ENCODE data around the gene ARMC12.
"Not testable (repeated sequence)": the region's sequence is repeated elsewhere in the genome, so short reads cannot be mapped to it uniquely, and the experiment has no call there.

Gene ARMC12, protein sequence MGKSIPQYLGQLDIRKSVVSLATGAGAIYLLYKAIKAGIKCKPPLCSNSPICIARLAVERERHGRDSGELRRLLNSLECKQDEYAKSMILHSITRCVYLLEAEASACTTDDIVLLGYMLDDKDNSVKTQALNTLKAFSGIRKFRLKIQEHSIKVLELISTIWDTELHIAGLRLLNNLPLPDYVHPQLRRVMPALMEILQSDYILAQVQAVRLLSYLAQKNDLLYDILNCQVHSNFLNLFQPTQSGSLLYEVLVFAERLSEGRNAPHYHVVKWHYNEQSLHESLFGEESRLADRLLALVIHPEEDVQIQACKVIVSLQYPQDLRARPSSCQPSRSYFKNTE

DNA sequence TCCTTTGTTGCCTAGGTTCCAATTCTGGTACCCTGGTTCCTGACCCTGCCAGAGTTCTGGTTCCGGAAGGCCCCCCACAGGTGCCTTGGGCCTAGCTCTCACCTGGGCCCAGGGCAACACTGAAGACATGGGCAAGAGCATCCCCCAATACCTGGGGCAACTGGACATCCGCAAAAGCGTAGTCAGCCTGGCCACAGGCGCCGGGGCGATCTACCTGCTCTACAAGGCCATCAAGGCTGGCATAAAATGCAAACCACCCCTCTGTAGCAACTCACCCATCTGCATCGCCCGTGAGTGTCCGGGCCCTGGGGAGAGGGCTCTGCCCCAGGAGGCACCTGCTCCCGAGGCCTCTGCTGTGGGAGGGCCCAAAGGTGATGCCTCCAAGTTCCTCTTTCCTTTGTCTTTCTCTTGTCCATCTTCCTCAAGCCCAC, at the start of gene ARMC12:
TSS of gene ARMC12 (plus strand) at position 51 of the 431 bp plus-strand sequence. CDS start at position 128, 77 bp downstream.
- H3K4me3 Mint-ChIP-seq: no peak within 1 kb of the TSS
- no peaks in the 10 kb centered on the region for H3K36me3 Mint-ChIP-seq
- no peaks in the 10 kb centered on the region for H3K27me3 Mint-ChIP-seq
- H3K27ac Mint-ChIP-seq: peak within 1 kb of the TSS; percentile 84
- H3K9me3 Mint-ChIP-seq (ENCODE audit: low read depth): no peaks in the 10 kb centered on the region
- H3K4me1 Mint-ChIP-seq (ENCODE audit: low read depth): peaks cover 46% of the 10 kb centered on the region

DNA sequence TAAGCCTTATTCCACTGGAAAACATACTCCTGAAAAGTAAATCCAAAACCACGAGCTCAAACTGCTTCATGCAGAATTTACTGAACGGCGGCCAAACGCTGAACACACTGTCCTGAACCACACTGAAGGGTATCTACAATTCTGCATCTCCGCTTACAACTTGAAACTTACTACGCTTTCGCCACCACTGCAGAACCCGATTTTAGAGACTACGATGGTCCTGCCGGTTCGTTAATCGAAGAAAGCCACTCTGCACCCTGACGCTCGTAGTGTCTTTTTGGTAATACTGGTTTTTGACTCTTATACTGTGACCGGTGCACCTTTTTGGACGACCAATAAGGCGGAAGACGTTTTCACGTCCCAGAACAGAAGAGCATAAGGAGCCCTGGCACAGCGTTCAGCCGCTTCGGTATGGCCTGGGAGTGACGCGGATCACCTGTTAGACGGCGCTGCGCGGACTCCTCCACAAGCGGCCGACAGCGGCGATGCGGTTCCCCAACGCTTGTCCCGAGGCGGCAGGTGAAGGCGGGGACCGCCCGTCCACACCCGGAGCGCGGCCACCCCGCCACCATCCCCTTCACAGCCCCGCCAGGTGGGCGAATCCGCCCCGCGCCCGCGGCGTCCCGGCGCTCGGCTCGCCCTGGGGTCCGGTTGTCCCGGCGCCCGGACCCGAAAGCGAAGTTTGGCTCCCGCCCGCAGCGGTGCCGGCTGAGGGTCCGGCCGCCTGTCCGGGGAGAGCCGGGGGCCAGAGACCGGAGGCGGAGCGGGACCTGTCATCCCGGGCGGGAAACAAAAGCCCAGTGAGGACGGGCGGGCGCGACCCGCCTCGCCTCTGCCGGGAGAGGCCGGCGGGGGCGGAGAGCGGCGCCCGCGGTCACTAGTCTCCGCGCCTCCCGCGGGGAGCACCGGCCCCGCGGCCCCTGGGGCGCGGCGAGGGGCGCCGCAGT, 48.9 kb upstream of the ARMC12 start:
- Mint-ChIP-seq H3K27me3 (no peaks in the 10 kb centered on the region), H3K27ac (peak overlapping the region; percentile 93), H3K4me3 (peak overlapping the region; percentile 99), H3K9me3 (ENCODE audit: low read depth) (no peaks in the 10 kb centered on the region), H3K36me3 (no peaks in the 10 kb centered on the region), H3K4me1 (ENCODE audit: low read depth) (peaks cover 22% of the 10 kb centered on the region)

DNA sequence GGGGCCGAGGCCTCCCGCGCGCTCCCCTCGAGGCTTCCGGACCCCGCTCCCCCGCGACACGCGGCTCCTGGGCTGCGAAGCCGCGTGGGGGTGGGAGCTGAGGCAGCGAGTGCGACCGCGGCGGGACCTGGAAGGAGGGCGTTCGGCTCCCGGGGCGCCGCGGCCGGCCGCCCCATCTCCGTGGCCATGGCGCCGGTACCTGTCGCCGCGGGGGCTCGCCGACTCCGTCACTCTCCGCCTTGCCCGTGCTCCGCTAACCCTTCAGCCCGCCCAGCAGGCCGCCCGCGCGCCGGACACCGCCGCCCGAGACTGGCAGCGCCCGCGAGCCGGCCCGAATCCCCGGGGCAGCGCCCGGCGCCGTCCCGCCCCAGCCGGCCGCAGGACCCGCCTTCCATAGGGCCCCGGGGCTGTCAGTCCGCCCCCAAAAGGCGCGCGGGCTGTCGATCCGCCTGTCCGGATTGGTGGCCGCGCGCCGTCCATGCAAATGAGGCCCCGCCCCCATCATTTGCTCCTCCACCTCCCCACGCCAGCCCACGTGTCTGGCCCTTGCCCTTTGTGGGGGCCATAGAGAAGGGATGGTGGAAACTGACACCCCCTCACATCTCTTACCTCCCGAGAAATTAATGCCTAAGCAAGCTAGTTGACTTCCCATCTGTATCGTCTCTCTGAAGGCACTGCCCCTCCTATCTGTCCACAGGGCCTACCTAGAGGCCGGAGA, 48.1 kb upstream of the ARMC12 start, which contains the start of gene FKBP5:
TSS of gene FKBP5 (minus strand) at position 311 of the 718 bp plus-strand sequence. CDS start 46,091 bp downstream, outside the sequence.
- Mint-ChIP-seq H3K4me3 (peak within 1 kb of the TSS; percentile 99), H3K36me3 (no peaks in the 10 kb centered on the region), H3K9me3 (ENCODE audit: low read depth) (no peaks in the 10 kb centered on the region), H3K27ac (peak within 1 kb of the TSS; percentile 93), H3K4me1 (ENCODE audit: low read depth) (peaks cover 22% of the 10 kb centered on the region), H3K27me3 (no peaks in the 10 kb centered on the region)

DNA sequence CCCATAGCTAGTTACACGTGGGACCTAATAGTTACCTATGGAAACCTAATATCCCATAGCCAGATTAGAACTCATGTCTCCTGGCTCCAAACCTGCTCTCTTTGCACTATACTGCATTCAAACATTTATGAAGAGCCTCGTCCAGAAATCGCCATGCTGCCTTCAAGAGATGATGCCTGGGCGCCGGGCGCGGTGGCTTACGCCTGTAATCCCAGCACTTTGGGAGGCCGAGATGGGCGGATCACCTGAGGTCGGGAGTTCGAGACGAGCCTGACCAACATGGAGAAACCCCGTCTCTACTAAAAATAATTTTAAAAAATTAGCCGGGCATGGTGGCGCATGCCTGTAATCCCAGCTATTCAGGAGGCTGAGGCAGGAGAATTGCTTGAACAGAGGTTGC, 46.8 kb upstream of the ARMC12 start:
- Mint-ChIP-seq H3K4me3 (peak overlapping the region; percentile 38), H3K4me1 (ENCODE audit: low read depth) (peaks cover 26% of the 10 kb centered on the region)
- not testable (repeated sequence) for H3K27ac Mint-ChIP-seq; H3K27me3 Mint-ChIP-seq; H3K9me3 Mint-ChIP-seq (ENCODE audit: low read depth); H3K36me3 Mint-ChIP-seq

DNA sequence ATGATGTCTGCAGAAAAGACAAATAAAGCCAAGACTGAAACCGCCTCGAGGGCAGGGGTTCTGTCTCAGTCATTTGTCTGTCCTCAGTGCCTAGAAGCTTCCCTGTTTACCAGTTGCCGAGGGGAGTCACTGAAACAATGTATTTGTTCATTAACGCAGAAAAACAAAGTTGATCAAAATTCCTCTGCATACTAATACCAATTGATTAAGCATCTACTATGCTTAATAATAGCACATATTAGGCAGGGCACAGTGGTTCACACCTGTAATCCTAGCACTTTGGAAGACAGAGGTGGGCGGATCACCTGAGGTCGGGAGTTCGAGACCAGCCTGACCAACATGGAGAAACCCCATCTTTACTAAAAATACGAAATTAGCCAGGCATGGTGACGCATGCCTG, 46.3 kb upstream of the ARMC12 start:
- Mint-ChIP-seq H3K4me3 (no peak overlapping the region), H3K27me3 (no peaks in the 10 kb centered on the region), H3K9me3 (ENCODE audit: low read depth) (no peaks in the 10 kb centered on the region), H3K4me1 (ENCODE audit: low read depth) (peaks cover 23% of the 10 kb centered on the region), H3K36me3 (no peaks in the 10 kb centered on the region), H3K27ac (no peak overlapping the region)

DNA sequence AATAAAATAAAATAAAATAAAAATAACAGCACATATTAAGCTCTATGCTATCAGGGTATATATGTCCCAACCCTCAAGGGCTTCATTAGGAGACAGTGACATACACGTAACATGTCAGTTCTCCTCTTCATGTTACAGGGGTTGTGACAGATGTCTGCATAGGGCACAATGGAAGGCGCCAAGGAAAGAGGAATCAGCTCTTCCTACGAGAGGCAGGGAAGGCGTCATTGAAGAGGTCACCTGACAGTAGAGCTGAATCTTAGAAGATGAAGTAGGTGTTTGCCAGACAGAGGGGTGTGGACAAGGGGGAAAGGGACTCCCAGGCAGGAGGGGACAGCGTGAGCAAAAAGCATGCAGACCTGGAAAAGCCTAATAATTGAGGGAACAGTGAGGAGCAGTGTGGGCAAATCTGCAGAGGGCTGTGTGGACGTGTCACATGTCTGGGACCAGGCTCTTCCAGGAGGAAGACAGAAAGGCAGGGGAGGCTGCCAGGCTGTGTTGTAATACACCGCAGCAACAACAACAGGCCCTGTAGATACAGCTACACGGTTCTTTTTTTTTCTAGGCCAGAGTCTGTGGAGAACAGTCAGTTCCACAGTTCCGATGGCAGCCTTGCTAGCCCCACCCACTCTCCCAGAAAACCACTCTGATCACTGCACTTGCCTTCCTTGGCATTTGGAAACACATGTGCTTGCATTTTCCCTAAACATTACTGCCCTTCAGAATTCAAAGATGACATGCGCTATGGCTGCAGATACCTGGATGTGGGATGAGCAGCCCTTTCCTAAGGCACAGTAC, 45.6 kb upstream of the ARMC12 start:
- no peak overlapping the region for H3K4me3 Mint-ChIP-seq
- H3K4me1 Mint-ChIP-seq (ENCODE audit: low read depth): peaks cover 19% of the 10 kb centered on the region
- no peaks in the 10 kb centered on the region for H3K9me3 Mint-ChIP-seq (ENCODE audit: low read depth)
- no peaks in the 10 kb centered on the region for H3K27me3 Mint-ChIP-seq
- H3K27ac Mint-ChIP-seq: no peak overlapping the region
- no peaks in the 10 kb centered on the region for H3K36me3 Mint-ChIP-seq

DNA sequence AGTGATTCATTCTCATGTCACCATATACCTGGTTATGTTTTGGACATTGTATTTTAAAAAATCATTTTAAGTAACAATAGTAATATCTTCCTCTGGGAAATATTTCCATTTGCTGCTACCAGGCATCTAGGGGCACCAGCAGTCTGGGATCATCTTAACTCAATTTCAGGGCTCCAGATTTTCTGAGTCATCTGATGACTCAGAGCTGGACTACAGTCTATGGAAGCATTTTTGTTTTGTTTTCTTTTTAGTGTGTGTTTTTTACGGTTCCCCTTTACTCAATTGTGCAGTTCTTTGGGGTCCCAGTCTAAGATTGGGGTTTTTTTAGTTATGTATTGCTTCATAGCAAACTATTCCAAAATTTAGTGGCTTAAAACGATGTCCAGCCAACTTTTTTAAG, 42.4 kb upstream of the ARMC12 start:
- Mint-ChIP-seq H3K27me3 (no peaks in the 10 kb centered on the region), H3K36me3 (no peaks in the 10 kb centered on the region)

DNA sequence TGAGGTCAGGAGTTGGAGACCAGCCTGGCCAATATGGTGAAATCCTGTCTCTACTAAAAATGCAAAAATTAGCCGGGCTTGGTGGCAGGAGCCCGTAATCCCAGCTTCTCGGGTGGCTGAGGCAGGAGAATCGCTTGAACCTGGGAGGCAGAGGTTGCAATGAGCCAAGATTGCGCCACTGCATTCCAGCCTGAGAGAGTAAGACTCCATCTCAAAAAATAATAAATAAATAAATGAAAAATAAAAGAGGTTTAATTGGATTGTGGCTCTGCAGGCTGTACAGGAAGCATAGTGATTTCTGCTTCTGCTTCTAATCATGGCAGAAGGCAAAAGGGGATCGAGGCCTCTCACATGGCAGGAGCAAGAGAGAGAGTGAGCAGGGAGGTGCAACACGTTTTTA, 38.4 kb upstream of the ARMC12 start:
- H3K9me3 Mint-ChIP-seq (ENCODE audit: low read depth); H3K4me1 Mint-ChIP-seq (ENCODE audit: low read depth); H3K27me3 Mint-ChIP-seq; H3K4me3 Mint-ChIP-seq; H3K36me3 Mint-ChIP-seq; H3K27ac Mint-ChIP-seq: not testable (repeated sequence)

More for the DNA sequence above, 42.4 kb upstream of the ARMC12 start:
- Mint-ChIP-seq H3K4me3 (no peak overlapping the region), H3K4me1 (ENCODE audit: low read depth) (peaks cover 6% of the 10 kb centered on the region), H3K9me3 (ENCODE audit: low read depth) (no peaks in the 10 kb centered on the region), H3K27ac (peak overlapping the region; percentile 5)

DNA sequence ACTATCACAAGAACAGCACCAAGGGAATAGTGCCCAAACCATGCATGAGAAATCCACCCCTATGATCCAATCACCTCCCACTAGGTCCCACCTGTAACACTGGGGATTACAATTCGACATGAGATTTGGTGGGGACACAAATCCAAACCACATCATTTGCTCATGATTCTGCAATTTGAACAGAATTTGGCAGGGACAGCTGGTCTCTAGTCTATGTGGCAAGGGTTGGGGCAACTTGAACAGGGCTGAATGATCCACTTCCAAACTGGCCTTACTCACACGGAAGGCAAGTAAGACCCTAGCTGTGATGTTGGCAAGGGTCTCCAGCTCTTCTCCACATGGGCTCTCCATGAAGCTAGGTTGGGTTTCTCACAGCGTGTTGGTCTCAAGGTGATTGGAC, 38.0 kb upstream of the ARMC12 start:
- peaks cover 3% of the 10 kb centered on the region for H3K4me1 Mint-ChIP-seq (ENCODE audit: low read depth)
- H3K27ac Mint-ChIP-seq: no peak overlapping the region
- H3K4me3 Mint-ChIP-seq: no peak overlapping the region
- H3K36me3 Mint-ChIP-seq: no peaks in the 10 kb centered on the region
- no peaks in the 10 kb centered on the region for H3K9me3 Mint-ChIP-seq (ENCODE audit: low read depth)
- H3K27me3 Mint-ChIP-seq: no peaks in the 10 kb centered on the region

DNA sequence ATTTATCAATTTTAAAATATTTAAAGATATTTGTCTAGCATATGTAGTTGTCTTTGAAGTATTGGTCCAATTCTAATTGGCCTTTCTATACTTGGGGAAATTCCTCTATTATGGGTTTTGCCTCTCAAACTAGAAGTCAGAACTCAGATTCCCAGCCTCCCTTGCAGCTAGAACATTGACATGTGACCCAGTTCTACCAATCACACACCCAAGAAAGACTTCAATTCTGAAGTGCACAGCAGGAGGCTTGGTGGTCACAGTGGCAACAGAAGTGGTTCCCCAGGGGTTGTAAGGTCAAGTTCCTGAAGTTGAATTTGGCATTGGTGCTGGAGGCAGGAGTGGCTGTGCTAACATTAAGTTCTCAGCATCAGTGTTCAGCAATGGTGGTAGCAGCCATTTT, 33.3 kb upstream of the ARMC12 start:
- no peak overlapping the region for H3K4me3 Mint-ChIP-seq
- H3K27ac Mint-ChIP-seq: no peak overlapping the region
- H3K36me3 Mint-ChIP-seq: no peaks in the 10 kb centered on the region
- no peaks in the 10 kb centered on the region for H3K27me3 Mint-ChIP-seq
- peaks cover 2% of the 10 kb centered on the region for H3K4me1 Mint-ChIP-seq (ENCODE audit: low read depth)
- H3K9me3 Mint-ChIP-seq (ENCODE audit: low read depth): no peaks in the 10 kb centered on the region

DNA sequence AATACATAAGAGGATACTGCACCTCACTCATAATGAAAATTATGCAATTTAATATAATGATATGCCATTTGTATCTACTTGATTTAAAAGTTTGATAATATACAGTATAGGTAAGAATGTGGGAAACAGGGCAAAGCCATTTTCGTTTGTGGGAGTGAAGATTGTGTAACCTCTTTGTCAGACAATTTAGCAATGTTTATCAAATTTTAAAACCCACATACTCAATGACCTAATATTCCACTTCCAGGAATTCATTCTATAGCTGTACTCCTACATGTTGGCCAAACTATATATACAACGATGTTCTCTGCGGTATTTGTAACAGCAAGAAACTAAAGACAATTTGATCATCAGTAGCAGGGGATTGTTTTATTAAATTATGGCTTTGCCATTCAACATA, 30.4 kb upstream of the ARMC12 start:
- Mint-ChIP-seq H3K27ac (no peak overlapping the region), H3K36me3 (no peaks in the 10 kb centered on the region), H3K9me3 (ENCODE audit: low read depth) (no peaks in the 10 kb centered on the region), H3K27me3 (no peaks in the 10 kb centered on the region), H3K4me3 (no peak overlapping the region), H3K4me1 (ENCODE audit: low read depth) (peaks cover 14% of the 10 kb centered on the region)

DNA sequence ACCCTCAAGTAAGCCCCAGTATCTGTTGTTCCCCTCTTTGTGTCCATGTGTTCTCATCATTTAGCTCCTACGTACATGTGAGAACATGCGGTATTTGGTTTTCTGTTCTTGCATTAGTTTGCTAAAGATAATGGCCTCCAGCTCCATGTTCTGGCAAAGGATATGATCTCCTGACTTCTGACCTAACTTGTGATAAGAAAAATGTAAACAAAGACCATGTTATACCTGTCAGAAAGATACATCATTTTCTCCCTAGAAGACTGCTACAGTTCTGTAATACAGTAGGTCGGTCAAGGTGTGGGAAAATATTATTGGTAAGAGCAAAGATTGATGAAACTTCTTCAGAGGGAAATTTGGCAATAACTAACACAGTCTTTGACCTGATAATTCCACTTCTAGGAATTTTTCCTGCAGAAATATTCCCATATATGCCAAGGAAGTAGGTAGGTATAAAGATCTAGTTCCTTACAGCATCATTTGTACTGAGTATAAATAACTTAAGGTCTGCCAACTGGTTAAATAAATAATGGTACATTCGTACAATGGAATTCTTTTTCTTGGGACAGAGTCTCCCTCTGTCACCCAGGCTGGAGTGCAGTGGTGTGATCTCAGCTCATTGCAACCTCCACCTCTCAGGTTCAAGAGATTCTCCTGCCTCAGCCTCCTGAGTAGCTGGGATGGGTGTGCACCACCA, 29.0 kb upstream of the ARMC12 start:
- Mint-ChIP-seq H3K27me3 (no peaks in the 10 kb centered on the region), H3K4me3 (no peak overlapping the region), H3K36me3 (no peaks in the 10 kb centered on the region), H3K4me1 (ENCODE audit: low read depth) (peaks cover 15% of the 10 kb centered on the region), H3K27ac (no peak overlapping the region), H3K9me3 (ENCODE audit: low read depth) (no peaks in the 10 kb centered on the region)

DNA sequence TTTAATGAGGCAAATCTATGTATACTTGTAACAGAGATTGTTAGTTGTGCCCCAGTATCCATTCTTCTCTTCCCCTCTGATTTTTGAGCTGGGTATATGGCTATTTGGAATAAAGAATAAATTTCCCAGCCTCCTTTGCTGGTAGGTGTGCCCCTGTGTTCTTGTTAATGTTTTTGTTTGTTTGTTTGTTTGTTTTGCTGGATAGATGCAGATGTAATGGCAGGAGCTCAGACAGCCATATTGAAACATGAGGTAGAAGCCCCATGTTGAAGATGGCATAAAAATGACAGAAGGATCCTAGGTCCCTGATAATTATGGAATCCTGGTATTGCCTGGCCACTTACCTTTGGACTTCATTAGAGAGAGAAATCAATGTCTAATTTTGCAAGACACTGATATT, 28.2 kb upstream of the ARMC12 start:
- Mint-ChIP-seq H3K9me3 (ENCODE audit: low read depth) (no peaks in the 10 kb centered on the region), H3K36me3 (no peaks in the 10 kb centered on the region), H3K4me3 (no peak overlapping the region), H3K4me1 (ENCODE audit: low read depth) (peaks cover 22% of the 10 kb centered on the region), H3K27ac (no peak overlapping the region), H3K27me3 (no peaks in the 10 kb centered on the region)

All from activated naive CD8-positive, alpha-beta T cell (primary cell).